ENCODE measurements around the gene KCNJ12.
"Not testable (repeated sequence)": the region's sequence is repeated elsewhere in the genome, so short reads cannot be mapped to it uniquely, and the experiment has no call there.

DNA sequence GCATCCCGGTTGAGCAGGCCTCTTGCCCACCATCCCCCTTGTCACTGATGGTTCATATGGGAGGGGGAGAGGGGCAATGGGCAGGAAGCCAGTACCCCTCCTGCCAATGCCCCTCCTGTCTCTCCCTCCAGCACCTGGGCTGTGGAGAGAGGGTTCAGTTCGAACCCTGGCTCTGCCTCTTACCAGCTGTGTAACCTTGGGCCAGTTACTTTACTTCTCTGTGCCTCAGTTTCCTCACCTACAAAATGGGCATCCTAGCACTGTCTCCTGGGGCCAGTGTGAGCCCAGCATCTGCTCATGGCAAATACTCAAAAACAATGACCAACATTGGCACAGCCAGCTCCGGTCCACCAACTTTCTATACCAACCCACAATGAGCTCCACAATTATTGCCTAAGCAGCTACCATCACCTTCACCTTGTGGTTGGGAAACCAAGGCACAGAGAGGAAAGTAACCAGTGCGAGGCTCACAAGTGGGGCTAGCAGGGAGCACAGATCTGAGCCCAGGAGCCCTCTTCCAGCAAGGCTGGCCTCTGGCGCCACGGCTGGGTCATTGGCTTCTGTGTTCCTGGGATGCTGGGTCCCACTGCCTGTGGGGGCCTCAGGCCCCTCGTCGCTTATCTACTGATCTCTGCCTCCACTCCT lies 38.1 kb upstream of the KCNJ12 start:
- TF ChIP-seq, protein P1, sequence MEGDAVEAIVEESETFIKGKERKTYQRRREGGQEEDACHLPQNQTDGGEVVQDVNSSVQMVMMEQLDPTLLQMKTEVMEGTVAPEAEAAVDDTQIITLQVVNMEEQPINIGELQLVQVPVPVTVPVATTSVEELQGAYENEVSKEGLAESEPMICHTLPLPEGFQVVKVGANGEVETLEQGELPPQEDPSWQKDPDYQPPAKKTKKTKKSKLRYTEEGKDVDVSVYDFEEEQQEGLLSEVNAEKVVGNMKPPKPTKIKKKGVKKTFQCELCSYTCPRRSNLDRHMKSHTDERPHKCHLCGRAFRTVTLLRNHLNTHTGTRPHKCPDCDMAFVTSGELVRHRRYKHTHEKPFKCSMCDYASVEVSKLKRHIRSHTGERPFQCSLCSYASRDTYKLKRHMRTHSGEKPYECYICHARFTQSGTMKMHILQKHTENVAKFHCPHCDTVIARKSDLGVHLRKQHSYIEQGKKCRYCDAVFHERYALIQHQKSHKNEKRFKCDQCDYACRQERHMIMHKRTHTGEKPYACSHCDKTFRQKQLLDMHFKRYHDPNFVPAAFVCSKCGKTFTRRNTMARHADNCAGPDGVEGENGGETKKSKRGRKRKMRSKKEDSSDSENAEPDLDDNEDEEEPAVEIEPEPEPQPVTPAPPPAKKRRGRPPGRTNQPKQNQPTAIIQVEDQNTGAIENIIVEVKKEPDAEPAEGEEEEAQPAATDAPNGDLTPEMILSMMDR (IDR thresholded peaks at IDR 0.05): not testable (repeated sequence)
- TF ChIP-seq POLR2A (IDR thresholded peaks at IDR 0.05); EP300 (IDR thresholded peaks at IDR 0.05; ENCODE audit: low read depth): not testable (repeated sequence)

Data from transverse colon (tissue), 3 donors.